BE2C (cell line): ENCODE measurements around the gene UNC13C.
A peak's percentile ranks its signal among the peaks of the same experiment; 100 is the strongest.

Source experiments
- DNase-seq: peaks from one replicate; pipeline ENCODE4 v3.0.0-alpha.2; 2020
- H3K27me3 ChIP-seq: fragments of 250-450 bp; sonication (Bioruptor Pico); 2 replicates; pipeline ENCODE4 v1.5.1; 2020; ENCODE audit warnings: mild to moderate bottlenecking
- H3K36me3 ChIP-seq: fragments of 250-450 bp; sonication (Bioruptor Pico); 2 replicates; pipeline ENCODE4 v1.5.1; 2020; ENCODE audit warnings: mild to moderate bottlenecking
- H3K4me1 ChIP-seq: fragments of 250-450 bp; sonication (Bioruptor Pico); 2 replicates; pipeline ENCODE4 v1.5.1; 2020
- H3K4me3 ChIP-seq: 2 replicates; pipeline ENCODE4 v1.5.1; 2011; ENCODE audit warnings: low read depth, low read length
- H3K9me3 ChIP-seq: fragments of 250-450 bp; sonication (Bioruptor Pico); 2 replicates; pipeline ENCODE4 v1.5.1; 2020
- TF ChIP-seq, protein P1 (sequence below): IDR thresholded peaks from 2 replicates; pipeline ENCODE4 v1.5.1; 2012; ENCODE audit warnings: mild to moderate bottlenecking, low read depth, low read length

The UNC13C gene

GRCh38 chr15:54582863-54583643 lies 604.8 kb downstream of the UNC13C start:
- no peak overlapping the region for H3K4me3 ChIP-seq
- no peaks in the 10 kb centered on the region for H3K4me1 ChIP-seq
- TF ChIP-seq, protein P1, sequence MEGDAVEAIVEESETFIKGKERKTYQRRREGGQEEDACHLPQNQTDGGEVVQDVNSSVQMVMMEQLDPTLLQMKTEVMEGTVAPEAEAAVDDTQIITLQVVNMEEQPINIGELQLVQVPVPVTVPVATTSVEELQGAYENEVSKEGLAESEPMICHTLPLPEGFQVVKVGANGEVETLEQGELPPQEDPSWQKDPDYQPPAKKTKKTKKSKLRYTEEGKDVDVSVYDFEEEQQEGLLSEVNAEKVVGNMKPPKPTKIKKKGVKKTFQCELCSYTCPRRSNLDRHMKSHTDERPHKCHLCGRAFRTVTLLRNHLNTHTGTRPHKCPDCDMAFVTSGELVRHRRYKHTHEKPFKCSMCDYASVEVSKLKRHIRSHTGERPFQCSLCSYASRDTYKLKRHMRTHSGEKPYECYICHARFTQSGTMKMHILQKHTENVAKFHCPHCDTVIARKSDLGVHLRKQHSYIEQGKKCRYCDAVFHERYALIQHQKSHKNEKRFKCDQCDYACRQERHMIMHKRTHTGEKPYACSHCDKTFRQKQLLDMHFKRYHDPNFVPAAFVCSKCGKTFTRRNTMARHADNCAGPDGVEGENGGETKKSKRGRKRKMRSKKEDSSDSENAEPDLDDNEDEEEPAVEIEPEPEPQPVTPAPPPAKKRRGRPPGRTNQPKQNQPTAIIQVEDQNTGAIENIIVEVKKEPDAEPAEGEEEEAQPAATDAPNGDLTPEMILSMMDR = no peak
- no peak for DNase-seq
- no peaks in the 10 kb centered on the region for H3K36me3 ChIP-seq
- peaks cover 2% of the 10 kb centered on the region; the same call in 1 of the 2 replicates for H3K27me3 ChIP-seq
- H3K9me3 ChIP-seq = no peaks in the 10 kb centered on the region

DNA sequence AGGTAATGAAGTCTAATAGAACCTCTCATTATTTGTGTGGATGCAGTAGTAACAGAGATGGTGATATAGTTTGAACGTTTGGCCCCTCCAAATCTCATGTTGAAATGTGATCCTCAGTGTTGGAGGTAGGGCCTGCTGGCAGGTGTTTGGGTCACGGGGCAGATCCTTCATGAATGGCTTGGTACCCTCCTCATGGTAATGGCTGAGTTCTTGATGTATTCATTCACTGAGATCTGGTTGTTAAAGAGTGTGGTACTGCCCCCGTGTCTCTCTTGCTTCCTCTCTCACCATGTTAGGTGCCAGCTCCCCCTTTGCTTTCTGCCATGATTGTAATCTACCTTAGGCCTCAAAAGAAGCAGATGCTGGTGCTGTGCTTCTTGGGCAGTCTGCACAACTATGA lies 606.8 kb downstream of the UNC13C start:
- Histone ChIP-seq H3K9me3 (no peaks in the 10 kb centered on the region), H3K4me3 (no peak overlapping the region), H3K36me3 (no peaks in the 10 kb centered on the region), H3K27me3 (no peaks in the 10 kb centered on the region), H3K4me1 (no peaks in the 10 kb centered on the region)
- DNase-seq = no peak
- TF ChIP-seq, protein P1 = no peak

DNA sequence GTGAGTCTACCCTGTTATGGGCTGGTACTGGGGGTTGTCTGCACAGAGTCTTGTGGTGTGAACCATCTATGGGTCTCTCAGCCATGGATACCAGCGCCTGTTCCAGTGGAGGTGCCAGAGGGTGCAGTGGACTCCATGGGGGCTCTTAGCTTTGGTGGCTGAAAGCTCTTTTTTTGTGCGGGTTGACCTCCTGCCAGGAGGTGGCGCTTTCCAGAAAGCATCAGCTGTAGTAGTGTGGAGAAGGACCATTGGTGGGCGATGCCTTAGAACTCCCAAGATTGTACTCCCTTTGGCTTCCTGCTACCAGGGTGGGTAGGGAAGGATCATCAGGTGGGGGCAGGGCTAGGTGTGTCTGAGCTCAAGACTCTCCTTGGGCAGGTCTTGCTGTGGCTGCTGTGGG lies 615.9 kb downstream of the UNC13C start:
- Histone ChIP-seq H3K4me3 (no peak overlapping the region), H3K36me3 (no peaks in the 10 kb centered on the region), H3K27me3 (no peaks in the 10 kb centered on the region), H3K4me1 (no peaks in the 10 kb centered on the region), H3K9me3 (no peaks in the 10 kb centered on the region)
- TF ChIP-seq, protein P1 = peak; percentile 28
- DNase-seq = peak; percentile 4

GRCh38 chr15:54599386-54599785 lies 621.1 kb downstream of the UNC13C start:
- Histone ChIP-seq H3K4me1 (no peaks in the 10 kb centered on the region), H3K4me3 (no peak overlapping the region), H3K27me3 (no peaks in the 10 kb centered on the region), H3K36me3 (no peaks in the 10 kb centered on the region), H3K9me3 (no peaks in the 10 kb centered on the region)
- no peak for DNase-seq
- TF ChIP-seq, protein P1 = no peak

- no peaks in the 10 kb centered on the region for H3K9me3 ChIP-seq
- no peak for DNase-seq
- TF ChIP-seq, protein P1 = no peak
These were observed 626.8 kb downstream of the UNC13C start for GRCh38 chr15:54605043-54605442.

DNA sequence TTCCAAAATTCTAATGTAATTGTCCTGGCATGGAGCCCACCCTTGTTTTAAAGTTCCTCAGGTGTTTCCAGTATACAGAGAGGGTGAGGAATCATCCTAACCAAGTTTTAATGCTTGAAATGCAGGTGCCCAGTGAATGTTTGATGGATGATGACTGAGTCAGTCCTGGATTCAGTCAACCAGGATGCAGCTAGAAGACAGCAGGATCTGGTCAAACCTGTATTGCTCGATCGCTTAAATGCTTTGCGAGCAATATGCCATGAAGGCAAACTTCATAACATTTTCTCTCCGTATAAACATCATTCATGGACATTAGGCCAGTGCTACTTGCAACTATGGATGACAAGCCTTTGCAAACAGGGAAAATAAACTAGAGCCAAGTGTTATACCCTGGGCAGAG lies 627.3 kb downstream of the UNC13C start:
- H3K9me3 ChIP-seq = no peaks in the 10 kb centered on the region
- DNase-seq = no peak
- H3K4me3 ChIP-seq = no peak overlapping the region
- H3K36me3 ChIP-seq = no peaks in the 10 kb centered on the region
- TF ChIP-seq, protein P1 = no peak
- H3K4me1 ChIP-seq = no peaks in the 10 kb centered on the region
- H3K27me3 ChIP-seq = no peaks in the 10 kb centered on the region

More at GRCh38 chr15:54605043-54605442, 626.8 kb downstream of the UNC13C start:
- Histone ChIP-seq H3K4me1 (no peaks in the 10 kb centered on the region), H3K36me3 (no peaks in the 10 kb centered on the region), H3K27me3 (no peaks in the 10 kb centered on the region), H3K4me3 (no peak overlapping the region)
